Erythroblast (primary cell): ENCODE data around the gene JMJD4.

Experiments
- GATA1 ChIP-seq: IDR thresholded peaks from 2 replicates; pipeline ENCODE4 v1.6.1; 2011; ENCODE audit warnings: low read depth, mild to moderate bottlenecking, control low read depth, low read length, moderate library complexity
- POLR2A ChIP-seq: IDR thresholded peaks from 2 replicates; pipeline ENCODE4 v1.6.1; 2011; ENCODE audit warnings: mild to moderate bottlenecking, low read length

DNA sequence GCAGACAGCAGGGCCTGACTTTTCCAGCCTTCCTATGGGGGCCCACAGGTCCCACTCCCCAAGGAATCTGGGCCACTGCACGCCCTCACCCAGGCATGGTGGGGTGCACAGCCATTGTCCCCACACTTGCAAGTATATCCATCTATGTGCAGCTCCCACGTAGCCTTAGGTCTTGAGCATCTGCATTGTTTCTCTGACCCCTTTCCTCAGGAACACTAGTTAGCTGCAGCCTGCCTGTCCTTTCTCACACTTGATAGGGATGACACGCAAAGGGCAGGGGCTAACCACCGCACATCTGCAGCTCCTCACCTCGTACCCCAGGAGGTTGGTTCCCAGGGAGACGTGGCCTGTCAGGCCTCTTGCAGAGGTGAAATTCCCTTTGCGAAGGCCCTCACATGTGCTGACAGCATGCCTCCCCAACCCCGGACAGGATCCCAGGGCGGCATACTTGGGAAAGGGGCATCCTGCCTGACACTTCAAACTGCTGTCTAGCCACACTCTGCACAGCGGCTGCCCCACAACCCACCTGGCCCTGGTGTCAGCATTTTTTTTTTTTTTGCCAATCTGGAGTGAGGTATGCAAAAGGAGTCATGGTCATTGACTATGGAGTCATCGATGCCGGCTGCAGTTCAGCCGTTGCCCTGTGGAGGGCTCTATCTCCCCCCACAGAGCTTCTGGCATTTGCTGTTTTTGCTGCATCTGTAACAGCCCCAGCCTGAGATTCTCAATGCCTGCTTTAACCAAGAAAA lies 5.0 kb downstream of the JMJD4 start:
- TF ChIP-seq POLR2A (peak; percentile 58), GATA1 (no peak)
